PC-9 (cell line): ENCODE data around the gene SPIN1.

ENCODE experiments used
- EZH2 ChIP-seq: fragments of 200-600 bp; sonication (generic); IDR thresholded peaks from 2 replicates; pipeline ENCODE4 v1.8.0; 2017; ENCODE audit warnings: antibody characterized with exemption, low read depth
- TF ChIP-seq, protein P1 (sequence below): fragments of 200-600 bp; sonication (generic); conservative IDR thresholded peaks from 2 replicates; pipeline ENCODE4 v1.6.1; 2017; ENCODE audit warnings: mixed run types, antibody characterized with exemption, mild to moderate bottlenecking, moderate library complexity

- TF ChIP-seq, protein P1, sequence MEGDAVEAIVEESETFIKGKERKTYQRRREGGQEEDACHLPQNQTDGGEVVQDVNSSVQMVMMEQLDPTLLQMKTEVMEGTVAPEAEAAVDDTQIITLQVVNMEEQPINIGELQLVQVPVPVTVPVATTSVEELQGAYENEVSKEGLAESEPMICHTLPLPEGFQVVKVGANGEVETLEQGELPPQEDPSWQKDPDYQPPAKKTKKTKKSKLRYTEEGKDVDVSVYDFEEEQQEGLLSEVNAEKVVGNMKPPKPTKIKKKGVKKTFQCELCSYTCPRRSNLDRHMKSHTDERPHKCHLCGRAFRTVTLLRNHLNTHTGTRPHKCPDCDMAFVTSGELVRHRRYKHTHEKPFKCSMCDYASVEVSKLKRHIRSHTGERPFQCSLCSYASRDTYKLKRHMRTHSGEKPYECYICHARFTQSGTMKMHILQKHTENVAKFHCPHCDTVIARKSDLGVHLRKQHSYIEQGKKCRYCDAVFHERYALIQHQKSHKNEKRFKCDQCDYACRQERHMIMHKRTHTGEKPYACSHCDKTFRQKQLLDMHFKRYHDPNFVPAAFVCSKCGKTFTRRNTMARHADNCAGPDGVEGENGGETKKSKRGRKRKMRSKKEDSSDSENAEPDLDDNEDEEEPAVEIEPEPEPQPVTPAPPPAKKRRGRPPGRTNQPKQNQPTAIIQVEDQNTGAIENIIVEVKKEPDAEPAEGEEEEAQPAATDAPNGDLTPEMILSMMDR: no peak
- TF ChIP-seq EZH2: no peak
Observed at GRCh38 chr9:88494983-88495721, 106.9 kb downstream of the SPIN1 start.
